Brain microvascular endothelial cell (primary cell): ENCODE data around the gene PBX3.
A peak's percentile ranks its signal among the peaks of the same experiment; 100 is the strongest.
"Not testable (repeated sequence)": the region's sequence is repeated elsewhere in the genome, so short reads cannot be mapped to it uniquely, and the experiment has no call there.

Experiments
- DNase-seq: peaks from one replicate; pipeline ENCODE4 v3.0.0-alpha.2; 2020
- H3K27ac ChIP-seq: fragments of 250-450 bp; sonication (Bioruptor Pico); 2 replicates; pipeline ENCODE4 v1.5.1; 2020; ENCODE audit warnings: mild to moderate bottlenecking, moderate library complexity
- H3K27me3 ChIP-seq: fragments of 250-450 bp; sonication (Bioruptor Pico); replicated peaks from 2 replicates; pipeline ENCODE4 v1.5.1; 2020; ENCODE audit warnings: mild to moderate bottlenecking
- H3K36me3 ChIP-seq: fragments of 250-450 bp; sonication (Bioruptor Pico); replicated peaks from 2 replicates; pipeline ENCODE4 v1.5.1; 2020; ENCODE audit warnings: mild to moderate bottlenecking
- H3K4me3 ChIP-seq: 2 replicates; pipeline ENCODE4 v1.5.1; 2011; ENCODE audit warnings: low read depth, mild to moderate bottlenecking, control low read depth, low read length, moderate library complexity
- in situ Hi-C: cut with HindIII; loops from 2 replicates; pipeline ENCODE4 v1.10.0; 2017; ENCODE audit warnings: low sequenced_read_pairs, low pct_ligation_motif_present
- TF ChIP-seq, protein P1 (sequence below): IDR thresholded peaks from 2 replicates; pipeline ENCODE4 v1.5.1; 2011; ENCODE audit warnings: low read depth, mild to moderate bottlenecking, moderate library complexity, low read length, control low read depth, inconsistent platforms; ENCODE audit errors: missing control alignments

Gene PBX3

DNA sequence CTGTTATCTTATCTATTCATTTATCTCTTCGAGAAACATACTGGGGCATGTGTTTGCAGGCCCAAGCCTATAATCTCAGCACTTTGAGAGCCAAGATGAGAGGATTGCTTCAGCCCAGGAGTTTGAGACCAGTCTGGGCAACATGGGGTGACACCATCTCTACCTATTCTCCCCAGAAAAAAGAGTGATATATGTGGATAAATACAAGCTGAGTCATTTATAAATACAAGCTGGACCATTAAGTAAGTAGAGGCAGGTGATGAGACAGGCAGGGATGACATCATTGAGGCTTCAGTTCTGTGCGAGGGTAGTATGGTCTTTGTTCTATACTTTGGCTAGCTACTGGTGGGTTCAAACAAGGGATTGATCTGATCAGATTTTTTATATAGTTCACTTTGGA is 25.6 kb downstream of the PBX3 start:
- Histone ChIP-seq H3K4me3 (no peak overlapping the region), H3K27me3 (no peaks in the 10 kb centered on the region), H3K36me3 (no peaks in the 10 kb centered on the region), H3K27ac (no peak overlapping the region)
- TF ChIP-seq, protein P1, sequence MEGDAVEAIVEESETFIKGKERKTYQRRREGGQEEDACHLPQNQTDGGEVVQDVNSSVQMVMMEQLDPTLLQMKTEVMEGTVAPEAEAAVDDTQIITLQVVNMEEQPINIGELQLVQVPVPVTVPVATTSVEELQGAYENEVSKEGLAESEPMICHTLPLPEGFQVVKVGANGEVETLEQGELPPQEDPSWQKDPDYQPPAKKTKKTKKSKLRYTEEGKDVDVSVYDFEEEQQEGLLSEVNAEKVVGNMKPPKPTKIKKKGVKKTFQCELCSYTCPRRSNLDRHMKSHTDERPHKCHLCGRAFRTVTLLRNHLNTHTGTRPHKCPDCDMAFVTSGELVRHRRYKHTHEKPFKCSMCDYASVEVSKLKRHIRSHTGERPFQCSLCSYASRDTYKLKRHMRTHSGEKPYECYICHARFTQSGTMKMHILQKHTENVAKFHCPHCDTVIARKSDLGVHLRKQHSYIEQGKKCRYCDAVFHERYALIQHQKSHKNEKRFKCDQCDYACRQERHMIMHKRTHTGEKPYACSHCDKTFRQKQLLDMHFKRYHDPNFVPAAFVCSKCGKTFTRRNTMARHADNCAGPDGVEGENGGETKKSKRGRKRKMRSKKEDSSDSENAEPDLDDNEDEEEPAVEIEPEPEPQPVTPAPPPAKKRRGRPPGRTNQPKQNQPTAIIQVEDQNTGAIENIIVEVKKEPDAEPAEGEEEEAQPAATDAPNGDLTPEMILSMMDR, result no peak
- no peak for DNase-seq
- in situ Hi-C loops, result no loop called here

DNA sequence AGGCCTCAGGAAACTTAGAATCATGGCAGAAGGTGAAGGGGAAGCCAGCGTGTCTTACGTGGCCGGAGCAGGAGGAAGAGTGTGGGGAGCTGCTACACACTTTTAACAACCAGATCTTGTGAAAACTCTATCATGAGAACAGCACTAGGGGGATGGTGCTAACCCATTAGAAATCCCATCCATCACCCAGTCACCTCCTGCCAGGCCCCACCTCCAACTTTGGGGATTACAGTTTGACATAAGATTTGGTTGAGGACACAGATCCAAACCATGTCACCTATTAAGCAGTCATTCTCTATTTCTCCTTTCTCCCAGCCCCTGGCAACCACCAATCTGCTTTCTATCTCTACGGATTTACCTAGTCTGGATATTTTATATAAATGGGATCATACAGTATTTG is 26.9 kb downstream of the PBX3 start:
- H3K4me3 ChIP-seq, result no peak overlapping the region
- in situ Hi-C loops, result no loop called here
- no peak for DNase-seq
- no peaks in the 10 kb centered on the region for H3K36me3 ChIP-seq
- H3K27me3 ChIP-seq, result no peaks in the 10 kb centered on the region
- H3K27ac ChIP-seq, result no peak overlapping the region
- TF ChIP-seq, protein P1, result no peak

DNA sequence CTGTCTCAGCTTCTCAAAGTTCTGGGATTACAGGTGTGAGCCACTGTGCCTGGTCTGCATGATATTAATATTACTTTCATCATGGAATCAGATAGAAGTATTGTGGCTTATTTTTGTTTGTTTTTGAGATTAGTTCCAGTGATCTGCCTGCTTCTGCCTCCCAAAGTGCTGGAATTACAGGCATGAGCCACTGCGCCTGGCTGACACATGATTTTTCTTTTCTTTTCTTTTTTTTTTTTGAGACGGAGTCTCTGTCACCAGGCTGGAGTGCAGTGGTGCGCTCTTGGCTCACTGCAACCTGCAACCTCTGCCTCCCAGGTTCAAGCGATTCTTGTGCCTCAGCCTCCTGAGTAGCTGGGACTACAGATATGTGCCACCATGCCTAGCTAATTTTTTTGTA is 29.6 kb downstream of the PBX3 start:
- DNase-seq, in situ Hi-C loops, H3K36me3 ChIP-seq, H3K27me3 ChIP-seq, H3K4me3 ChIP-seq, H3K27ac ChIP-seq: not testable (repeated sequence)

DNA sequence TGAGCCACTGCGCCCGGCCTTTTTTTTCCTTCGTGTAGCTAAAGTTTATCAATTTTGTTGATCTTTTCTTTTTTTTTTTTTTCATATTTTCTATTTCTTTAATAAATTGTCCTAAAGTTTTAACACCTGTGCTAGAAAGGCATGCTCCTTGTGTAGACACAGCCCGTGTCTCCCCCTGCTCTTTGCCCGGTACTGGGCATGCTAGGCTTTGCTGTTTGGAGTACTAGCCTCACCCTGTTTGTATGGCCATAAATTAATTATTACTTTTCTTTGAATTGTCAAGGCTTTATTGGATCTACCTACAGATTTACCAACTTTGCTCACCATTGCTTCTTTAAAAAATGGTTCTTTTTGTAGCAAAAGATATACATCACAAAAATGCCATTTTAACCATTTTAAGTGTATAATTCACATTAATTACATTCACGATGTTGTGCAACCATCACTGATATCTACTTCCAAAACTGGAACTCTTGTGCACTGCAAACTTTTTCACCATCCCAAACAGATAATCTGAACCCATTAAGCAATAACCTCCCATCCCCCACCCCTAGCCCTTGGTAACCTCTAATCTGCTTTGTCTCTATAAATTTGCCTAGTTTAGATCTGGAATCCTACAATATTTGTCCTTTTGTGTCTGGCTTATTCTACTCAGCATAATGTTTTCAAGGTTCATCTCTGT is 31.5 kb downstream of the PBX3 start:
- not testable (repeated sequence) for H3K27me3 ChIP-seq, H3K27ac ChIP-seq

DNA sequence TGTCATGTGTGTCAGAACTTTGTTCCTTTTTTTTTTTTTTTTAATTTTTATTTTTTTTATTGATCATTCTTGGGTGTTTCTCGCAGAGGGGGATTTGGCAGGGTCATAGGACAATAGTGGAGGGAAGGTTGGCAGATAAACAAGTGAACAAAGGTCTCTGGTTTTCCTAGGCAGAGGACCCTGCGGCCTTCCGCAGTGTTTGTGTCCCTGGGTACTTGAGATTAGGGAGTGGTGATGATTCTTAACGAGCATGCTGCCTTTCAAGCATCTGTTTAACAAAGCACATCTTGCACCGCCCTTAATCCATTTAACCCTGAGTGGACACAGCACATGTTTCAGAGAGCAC is 32.0 kb downstream of the PBX3 start:
- H3K4me3 ChIP-seq, H3K27ac ChIP-seq, H3K36me3 ChIP-seq, H3K27me3 ChIP-seq, in situ Hi-C loops, DNase-seq: not testable (repeated sequence)

More for the DNA sequence above, 31.5 kb downstream of the PBX3 start:
- in situ Hi-C loops, DNase-seq, H3K4me3 ChIP-seq, H3K36me3 ChIP-seq: not testable (repeated sequence)

DNA sequence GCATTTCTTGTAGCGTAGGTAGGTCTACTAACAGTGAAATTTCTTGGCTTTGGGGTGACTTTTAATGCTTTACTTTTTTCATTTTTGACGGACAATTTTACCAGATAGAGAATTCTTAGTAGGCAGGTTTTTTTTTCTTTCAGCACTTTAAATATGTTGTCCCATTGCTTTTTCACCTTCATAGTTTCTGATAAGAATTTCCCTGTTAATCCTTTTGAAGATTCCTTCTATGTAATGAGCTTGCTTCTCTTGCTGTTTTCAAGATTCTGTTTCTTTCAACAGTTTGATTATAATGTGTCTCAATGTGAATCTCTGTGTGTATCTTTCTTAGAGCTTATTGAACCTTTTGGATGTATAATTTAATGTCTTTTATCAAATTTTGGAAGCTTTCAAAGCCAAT is 35.5 kb downstream of the PBX3 start:
- TF ChIP-seq, protein P1, result no peak
- Histone ChIP-seq H3K27me3 (no peaks in the 10 kb centered on the region), H3K27ac (no peak overlapping the region), H3K36me3 (no peaks in the 10 kb centered on the region), H3K4me3 (no peak overlapping the region)
- DNase-seq, result no peak
- in situ Hi-C loops, result no loop called here

DNA sequence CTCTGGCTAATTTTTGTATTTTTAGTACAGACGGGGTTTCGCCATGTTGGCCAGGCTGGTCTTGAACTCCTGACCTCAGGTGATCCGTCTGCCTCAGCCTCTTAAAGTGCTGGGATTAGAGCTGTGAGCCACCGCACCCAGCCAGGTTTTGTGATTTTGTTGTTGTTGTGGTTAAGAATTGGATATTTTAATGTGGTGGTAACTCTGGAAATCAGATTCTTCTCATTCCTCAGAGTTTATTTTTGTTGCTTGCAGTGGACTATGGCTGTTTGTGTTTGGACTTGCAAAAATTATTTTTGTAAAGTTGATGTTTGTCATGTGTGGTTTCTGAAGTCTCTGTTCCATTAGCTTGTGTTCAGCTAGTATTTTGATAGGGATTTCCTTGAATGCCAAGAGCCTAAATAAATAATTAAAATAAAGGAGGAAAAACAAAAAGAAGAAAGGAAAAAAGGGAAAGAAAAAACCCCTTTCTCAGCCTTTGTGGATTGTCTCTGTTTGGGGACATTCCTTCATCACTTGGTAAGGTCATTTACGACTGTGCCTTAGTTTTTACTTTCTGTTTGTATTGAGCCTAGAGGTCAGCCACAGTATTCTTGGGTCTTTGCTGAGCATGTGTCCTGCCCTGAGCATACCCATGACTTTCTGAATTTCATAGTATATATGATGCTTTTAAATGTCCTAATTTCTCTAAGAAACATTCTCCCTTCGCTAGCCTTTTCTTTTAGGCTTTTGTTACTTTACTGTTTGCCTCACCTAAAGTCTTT is 37.3 kb downstream of the PBX3 start:
- no peaks in the 10 kb centered on the region for H3K36me3 ChIP-seq
- no peak overlapping the region for H3K4me3 ChIP-seq
- in situ Hi-C loops, result no loop called here
- TF ChIP-seq, protein P1, result no peak
- H3K27me3 ChIP-seq, result no peaks in the 10 kb centered on the region
- peak overlapping the region; percentile 17 for H3K27ac ChIP-seq
- peak; percentile 24 for DNase-seq
